ENCODE data around the gene TMEM117. TPM values are rescaled to one million over a fixed set of nuclear protein-coding genes. Genes with fewer than 3 reads are reported as not detected.

TMEM117 gene
- total RNA-seq, 2 donors from 2014 or later: 7.3 to 30.8 TPM

GRCh38 chr12:43978556-43978955 is 142.7 kb downstream of the TMEM117 start:
- no peak for TF ChIP-seq CTCF (IDR thresholded peaks at IDR 0.05)

GRCh38 chr12:43979450-43979849 is 143.6 kb downstream of the TMEM117 start:
- peaks cover 0 to under 1% of the 10 kb centered on the region in 2 donors for H3K4me1 ChIP-seq (ENCODE audit: control insufficient read depth in 1 of 2, low read depth in 2 of 2)
- DNase-seq (ENCODE audit: low spot score): no peak
- H3K27ac ChIP-seq: no peak overlapping the region
- no peaks in the 10 kb centered on the region for H3K36me3 ChIP-seq
- H3K9me3 ChIP-seq: no peaks in the 10 kb centered on the region
- H3K4me3 ChIP-seq: no peak overlapping the region
- ATAC-seq (ENCODE audit: insufficient number of reproducible peaks, low FRiP score, low read depth): no peak
- H3K27me3 ChIP-seq (replicated peaks; ENCODE audit: insufficient read depth): no peaks in the 10 kb centered on the region
- no peak for TF ChIP-seq CTCF (IDR thresholded peaks at IDR 0.05)

More at GRCh38 chr12:43978556-43978955, 142.7 kb downstream of the TMEM117 start:
- Histone ChIP-seq H3K9me3 (no peaks in the 10 kb centered on the region), H3K4me1 (ENCODE audit: control insufficient read depth in 1 of 2, low read depth in 2 of 2) (no peaks in the 10 kb centered on the region), H3K27ac (no peak overlapping the region), H3K27me3 (replicated peaks; ENCODE audit: insufficient read depth) (no peaks in the 10 kb centered on the region), H3K4me3 (no peak overlapping the region), H3K36me3 (no peaks in the 10 kb centered on the region)
- ATAC-seq (ENCODE audit: insufficient number of reproducible peaks, low FRiP score, low read depth) (no peak), DNase-seq (ENCODE audit: low spot score) (no peak)

- DNase-seq (ENCODE audit: low spot score): no peak
- Histone ChIP-seq H3K4me3 (no peak overlapping the region), H3K27me3 (replicated peaks; ENCODE audit: insufficient read depth) (no peaks in the 10 kb centered on the region)
Measured at GRCh38 chr12:43980627-43981191, 144.8 kb downstream of the TMEM117 start.

GRCh38 chr12:43981726-43982125 is 145.8 kb downstream of the TMEM117 start:
- Histone ChIP-seq H3K27me3 (replicated peaks; ENCODE audit: insufficient read depth) (no peaks in the 10 kb centered on the region), H3K27ac (no peak overlapping the region), H3K36me3 (no peaks in the 10 kb centered on the region), H3K9me3 (no peaks in the 10 kb centered on the region), H3K4me1 (ENCODE audit: control insufficient read depth in 1 of 2, low read depth in 2 of 2) (peaks cover 0 to 8% of the 10 kb centered on the region in 2 donors), H3K4me3 (no peak overlapping the region)
- ATAC-seq (ENCODE audit: insufficient number of reproducible peaks, low FRiP score, low read depth) (no peak), DNase-seq (ENCODE audit: low spot score) (no peak)
- no peak for TF ChIP-seq CTCF (IDR thresholded peaks at IDR 0.05)

More at GRCh38 chr12:43980627-43981191, 144.8 kb downstream of the TMEM117 start:
- TF ChIP-seq CTCF (IDR thresholded peaks at IDR 0.05): no peak
- Histone ChIP-seq H3K36me3 (no peaks in the 10 kb centered on the region), H3K4me1 (ENCODE audit: control insufficient read depth in 1 of 2, low read depth in 2 of 2) (peaks cover 0 to 8% of the 10 kb centered on the region in 2 donors), H3K27ac (no peak overlapping the region), H3K9me3 (no peaks in the 10 kb centered on the region)
- ATAC-seq (ENCODE audit: insufficient number of reproducible peaks, low FRiP score, low read depth): no peak

GRCh38 chr12:43982544-43982943 is 146.7 kb downstream of the TMEM117 start:
- no peak overlapping the region for H3K4me3 ChIP-seq
- peaks cover 0 to 8% of the 10 kb centered on the region in 2 donors for H3K4me1 ChIP-seq (ENCODE audit: control insufficient read depth in 1 of 2, low read depth in 2 of 2)
- no peak for DNase-seq (ENCODE audit: low spot score)
- no peaks in the 10 kb centered on the region for H3K27me3 ChIP-seq (replicated peaks; ENCODE audit: insufficient read depth)
- H3K9me3 ChIP-seq: no peaks in the 10 kb centered on the region
- TF ChIP-seq CTCF (IDR thresholded peaks at IDR 0.05): no peak
- no peaks in the 10 kb centered on the region for H3K36me3 ChIP-seq
- no peak overlapping the region for H3K27ac ChIP-seq
- ATAC-seq (ENCODE audit: insufficient number of reproducible peaks, low FRiP score, low read depth): no peak
